Lung microvascular endothelial cell (primary cell): ENCODE results near the gene GPC6. TPM values are rescaled to one million over a fixed set of nuclear protein-coding genes. Genes with fewer than 3 reads are reported as not detected.

Source experiments
- DNase-seq, 2 donors: peaks; one replicate each; pipeline versions ENCODE4 v3.0.0 to v3.0.0-alpha.2; 2010; ENCODE audit warnings: low read depth in 2 of 2
- total RNA-seq: library from RNA; depleted of rRNA; stranded (reverse); fragments of >200 nt; gene quantifications from 2 replicates; pipeline ENCODE4 v1.2.1, GENCODE V29; 2014

GPC6 gene
- total RNA-seq, 1 donor from 2014 or later = under 0.01 TPM

DNA sequence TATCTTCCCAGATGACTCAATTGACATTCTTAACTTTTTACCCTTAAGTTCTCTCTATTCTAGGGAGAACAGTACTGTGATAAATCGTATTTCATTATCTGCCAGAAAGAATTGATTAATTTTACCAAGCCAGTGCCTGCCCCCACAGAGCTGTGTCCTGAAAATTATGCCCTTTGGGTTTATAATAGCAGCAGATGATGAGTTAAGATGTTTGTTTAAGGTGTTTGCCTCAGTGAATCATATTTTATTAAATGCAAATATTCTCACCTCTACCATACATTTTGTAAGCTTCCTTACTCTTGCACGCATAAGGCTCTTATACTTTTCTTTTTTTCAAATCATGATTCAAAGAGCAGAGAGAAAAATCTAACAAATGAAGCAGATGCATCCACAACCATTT, 934.3 kb downstream of the GPC6 start:
- DNase-seq = no peak

DNA sequence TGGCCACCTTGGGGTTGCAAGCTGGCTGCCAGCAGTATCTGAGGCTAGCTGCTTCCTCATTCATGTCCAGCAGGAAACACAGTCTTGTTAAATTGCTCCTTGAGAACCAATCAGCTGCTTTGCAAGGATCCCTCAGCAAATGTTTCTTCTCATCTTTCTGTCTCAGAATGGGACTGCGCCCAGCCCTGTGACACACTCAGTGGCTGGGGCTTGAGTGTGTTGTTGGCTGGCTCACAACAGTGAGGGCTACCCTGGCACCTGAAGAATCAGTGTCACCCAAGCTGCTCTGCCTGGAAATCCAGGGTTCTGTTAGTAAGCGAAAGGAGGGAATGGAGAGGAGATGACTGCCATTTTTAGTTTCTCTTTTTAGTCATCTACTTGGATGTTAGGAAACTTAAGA, 935.7 kb downstream of the GPC6 start:
- no peak for DNase-seq

GRCh38 chr13:94163535-94163934, 936.9 kb downstream of the GPC6 start:
- no peak for DNase-seq

GRCh38 chr13:94168783-94169453, 942.3 kb downstream of the GPC6 start:
- no peak for DNase-seq

DNA sequence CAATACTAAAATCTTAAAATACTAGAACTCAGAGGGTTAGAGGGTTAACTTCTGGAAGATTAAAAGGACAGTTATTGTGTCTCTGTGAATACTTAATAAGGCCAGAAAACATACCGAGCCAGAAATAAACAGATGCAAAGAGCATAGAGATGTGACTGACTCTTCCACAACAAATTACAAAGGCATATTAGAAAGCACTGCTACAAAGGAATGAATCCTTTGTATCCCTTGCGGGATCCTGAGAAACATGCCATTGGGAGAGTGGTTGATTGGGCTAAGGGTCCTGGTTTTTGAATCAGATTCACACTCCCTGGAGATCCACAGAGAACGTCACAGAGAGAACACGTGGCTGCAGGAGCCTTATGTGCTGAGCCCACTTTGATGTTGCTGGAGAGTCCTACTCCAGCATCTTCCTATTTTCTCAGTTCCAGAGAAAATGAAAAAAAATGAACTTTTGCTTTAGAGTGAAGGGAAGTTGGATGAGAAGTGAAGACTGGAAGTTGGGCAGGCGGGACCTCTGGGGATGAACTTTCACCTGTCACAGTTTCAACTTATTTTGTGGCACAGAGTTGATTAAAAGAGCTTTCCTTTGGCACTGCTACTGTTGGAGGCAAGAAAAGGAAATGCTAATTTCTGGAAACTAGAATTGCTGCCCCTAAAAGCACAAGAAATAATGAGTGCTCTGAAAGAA, 943.0 kb downstream of the GPC6 start:
- DNase-seq = no peak

GRCh38 chr13:94170145-94170571, 943.6 kb downstream of the GPC6 start:
- DNase-seq = no peak

GRCh38 chr13:94172416-94172815, 945.8 kb downstream of the GPC6 start:
- DNase-seq = no peak

DNA sequence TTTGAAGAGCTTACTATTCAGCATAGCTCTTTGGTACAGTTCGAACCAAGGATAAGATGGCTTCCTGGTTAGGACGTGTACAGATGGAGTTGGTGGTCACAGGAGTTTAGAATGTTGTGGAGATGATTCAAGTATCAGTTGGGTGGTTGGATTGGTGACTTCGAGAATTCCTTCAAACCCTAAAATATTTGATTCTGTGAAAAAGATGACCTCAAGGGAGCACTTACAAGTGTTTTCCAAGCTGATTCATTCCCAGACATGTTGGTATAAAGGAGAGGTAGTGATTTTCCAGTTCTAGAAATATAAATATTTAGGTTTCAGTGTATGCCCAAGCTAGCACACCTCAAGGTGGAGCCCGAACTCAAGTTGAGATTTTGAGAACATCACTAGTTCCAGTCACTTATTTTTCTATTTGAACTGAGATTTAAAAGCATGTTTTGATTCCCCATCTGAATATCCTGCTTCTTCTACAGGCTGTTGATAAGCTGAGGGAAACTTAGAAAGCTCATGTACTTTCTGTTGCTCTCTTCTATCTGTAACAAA, 946.8 kb downstream of the GPC6 start:
- peak; percentile 7 to 22 for DNase-seq

- no peak for DNase-seq
These were observed 947.4 kb downstream of the GPC6 start for GRCh38 chr13:94174009-94174408.

DNA sequence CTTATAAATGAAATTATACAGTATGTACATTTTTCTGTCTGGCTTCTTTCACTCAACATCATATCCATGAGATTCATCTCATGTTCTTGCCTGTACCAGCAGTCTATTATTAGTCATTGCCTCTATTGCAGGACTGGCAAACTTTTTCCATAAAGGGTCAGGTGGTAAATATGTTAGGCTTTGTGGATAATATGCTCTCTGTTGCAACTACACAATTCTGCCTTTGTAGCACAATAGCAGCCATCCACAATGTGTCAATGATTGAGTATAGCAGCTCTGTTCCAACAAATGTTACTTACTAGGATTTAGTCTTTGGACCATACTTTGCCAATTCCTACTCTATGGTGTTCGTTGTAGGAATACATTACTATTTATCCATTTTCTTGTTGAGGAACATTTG, 948.5 kb downstream of the GPC6 start:
- no peak for DNase-seq

DNA sequence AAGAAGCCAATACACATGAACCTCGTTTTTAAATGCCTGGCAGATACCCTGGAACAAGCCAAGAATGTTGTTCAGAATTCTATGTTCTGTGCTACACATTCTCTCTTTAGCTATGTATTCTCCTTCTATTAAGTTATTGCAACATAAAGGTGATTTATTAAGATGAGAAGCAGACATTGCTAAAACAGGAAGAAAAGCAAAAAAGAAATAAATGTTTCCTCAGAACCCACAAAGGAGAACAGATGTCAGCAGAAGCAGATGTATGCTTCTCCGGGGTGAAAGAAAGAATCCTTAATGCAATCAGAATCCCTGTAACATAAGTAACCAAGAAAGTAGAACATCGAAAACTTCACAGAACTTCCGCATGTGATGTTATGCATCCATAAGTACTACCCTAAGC, 950.0 kb downstream of the GPC6 start:
- no peak for DNase-seq

DNA sequence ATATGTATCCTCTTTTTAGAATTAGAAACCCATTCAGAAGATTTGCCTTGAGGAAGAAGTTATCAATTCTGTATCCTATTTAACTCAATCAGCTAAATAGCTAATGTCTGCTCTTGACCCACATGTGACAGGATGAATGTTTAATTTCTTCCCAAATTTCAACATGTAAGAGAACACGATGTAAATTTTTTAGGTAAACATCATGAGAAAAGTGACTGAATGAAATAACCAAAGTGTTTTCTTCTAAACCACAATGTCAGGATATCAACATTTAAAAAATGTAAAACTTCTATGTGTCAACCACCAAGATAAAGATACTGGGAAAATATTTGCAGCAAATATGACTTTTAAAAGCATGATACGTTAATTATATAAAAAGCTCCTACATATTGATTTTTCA, 950.4 kb downstream of the GPC6 start:
- DNase-seq = no peak

- DNase-seq = no peak
These were observed 952.1 kb downstream of the GPC6 start for GRCh38 chr13:94178625-94179244.

DNA sequence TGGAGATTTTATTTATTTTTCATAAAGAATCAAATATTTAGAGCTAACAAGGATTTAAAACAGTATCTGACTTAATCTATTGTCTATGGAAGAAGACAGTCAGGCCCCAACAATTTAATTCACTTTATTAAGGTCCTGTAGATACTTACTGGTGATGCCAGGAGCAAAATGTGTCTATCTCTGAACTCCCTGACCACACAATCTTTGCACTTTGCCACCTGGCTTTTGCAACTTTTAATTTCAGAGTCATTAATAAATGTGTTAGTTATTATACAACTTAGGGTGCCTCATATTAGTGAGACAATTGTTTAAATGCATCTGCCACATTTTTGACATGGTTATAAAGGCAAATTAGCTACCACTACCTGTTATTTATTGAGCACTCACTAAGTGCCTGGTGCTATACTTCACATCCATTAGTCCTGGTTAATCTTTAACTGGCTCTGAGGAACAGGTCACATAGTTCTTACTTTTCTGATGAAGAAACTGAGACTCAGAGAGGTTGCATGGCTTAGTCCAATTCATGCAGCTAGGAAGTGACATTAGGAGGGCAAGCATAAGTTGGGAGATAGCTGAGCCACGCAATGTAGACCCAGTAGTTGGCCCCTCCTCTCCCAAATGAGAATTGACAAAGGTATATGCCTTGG, 955.0 kb downstream of the GPC6 start:
- DNase-seq = no peak

GRCh38 chr13:94182185-94182761, 955.7 kb downstream of the GPC6 start:
- no peak for DNase-seq

DNA sequence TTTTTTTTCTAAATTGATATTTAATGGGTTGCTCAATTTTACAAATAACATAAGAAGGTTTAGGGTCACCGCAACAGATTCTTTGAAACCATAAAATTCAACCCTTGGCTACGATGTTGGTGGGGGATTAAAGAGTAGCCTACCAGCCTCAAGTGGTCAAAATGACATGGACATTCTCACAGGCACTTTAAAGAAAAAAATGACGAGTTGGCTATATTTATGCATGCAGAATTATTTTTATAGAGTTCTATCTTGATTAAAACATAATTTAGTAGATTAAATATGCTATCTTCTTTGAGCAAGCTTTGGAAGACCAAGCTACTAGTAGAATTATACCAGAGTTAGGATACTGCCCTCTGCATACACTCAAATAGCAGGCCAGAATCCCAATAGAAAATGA, 959.9 kb downstream of the GPC6 start:
- DNase-seq = no peak

DNA sequence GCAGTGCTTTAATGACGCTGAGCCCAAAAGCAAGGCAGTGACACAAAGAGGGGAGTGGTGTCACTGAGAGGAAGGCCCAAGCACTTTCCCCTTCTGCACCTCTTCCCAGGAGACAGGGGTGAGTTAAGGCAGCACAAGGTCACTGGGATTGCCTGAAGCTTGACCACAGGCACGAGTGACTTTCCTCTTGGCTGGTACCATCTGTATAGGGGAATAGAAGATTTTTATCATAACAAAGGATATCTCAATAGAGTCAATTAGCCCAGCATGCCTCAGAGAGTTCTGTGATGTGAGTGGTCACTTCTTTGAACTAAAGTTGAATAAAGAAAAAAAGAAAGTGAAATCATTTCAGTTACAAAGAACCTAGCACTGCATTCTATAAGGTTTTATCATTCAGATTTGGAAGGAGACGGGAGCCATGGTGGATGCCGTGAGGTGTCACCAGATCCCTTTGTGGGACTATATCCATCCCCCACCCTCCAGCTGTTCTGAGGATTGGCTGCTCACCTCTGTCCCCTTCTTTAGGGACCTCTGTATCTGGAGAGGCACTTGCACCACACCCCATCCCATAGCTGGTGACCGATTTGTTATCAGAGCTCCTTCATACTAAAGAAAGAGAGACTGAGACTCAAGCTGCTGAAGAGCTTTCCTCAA, 961.7 kb downstream of the GPC6 start:
- DNase-seq = no peak

DNA sequence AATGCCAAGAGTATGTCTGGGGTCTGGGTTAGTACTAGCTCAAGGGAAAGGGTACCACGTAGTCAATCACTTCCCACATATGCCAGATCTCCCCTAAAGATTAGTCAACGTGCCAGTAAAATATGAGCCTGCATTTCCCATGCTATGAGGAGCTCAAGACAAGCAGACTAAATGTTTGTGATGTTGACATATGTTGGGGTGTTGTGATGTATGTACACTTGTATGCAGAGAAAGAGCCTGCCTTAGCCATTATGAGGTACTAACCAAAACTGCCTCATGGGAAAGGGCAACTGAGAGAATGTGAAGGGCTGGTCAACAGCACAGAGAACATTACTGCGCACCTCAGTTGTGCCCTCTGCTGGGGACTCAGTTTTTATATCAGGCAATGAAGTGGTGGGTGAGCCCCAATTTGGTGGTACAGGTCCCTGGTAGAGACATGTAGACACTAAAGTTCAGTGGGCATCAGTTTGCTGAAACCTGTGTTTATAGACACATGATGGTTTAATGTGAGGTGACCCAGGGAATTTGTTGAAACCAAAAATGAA, 965.9 kb downstream of the GPC6 start:
- DNase-seq = peak in 1 of 2 donors; percentile 24

GRCh38 chr13:94195715-94196114, 969.1 kb downstream of the GPC6 start:
- peak in 1 of 2 donors; percentile 10 for DNase-seq

DNA sequence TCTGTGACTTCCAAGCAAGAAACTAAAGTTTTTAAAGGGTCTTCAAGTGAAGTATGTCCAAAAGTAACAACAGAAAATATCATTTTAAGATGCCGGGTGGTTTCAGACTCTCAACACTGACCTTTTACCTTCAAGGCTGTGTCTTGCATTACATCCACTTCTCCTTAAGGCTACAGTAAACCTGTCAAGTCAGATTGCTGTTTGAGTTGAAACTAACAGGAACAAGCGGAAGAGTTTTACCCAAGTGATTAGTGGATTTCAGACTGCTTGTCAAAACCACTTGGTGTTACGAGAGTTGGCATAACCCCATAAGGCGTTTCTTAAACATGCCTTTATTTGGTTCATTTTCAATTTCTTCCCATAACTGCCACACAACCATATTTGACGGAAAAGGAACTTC, 969.8 kb downstream of the GPC6 start:
- no peak for DNase-seq

DNA sequence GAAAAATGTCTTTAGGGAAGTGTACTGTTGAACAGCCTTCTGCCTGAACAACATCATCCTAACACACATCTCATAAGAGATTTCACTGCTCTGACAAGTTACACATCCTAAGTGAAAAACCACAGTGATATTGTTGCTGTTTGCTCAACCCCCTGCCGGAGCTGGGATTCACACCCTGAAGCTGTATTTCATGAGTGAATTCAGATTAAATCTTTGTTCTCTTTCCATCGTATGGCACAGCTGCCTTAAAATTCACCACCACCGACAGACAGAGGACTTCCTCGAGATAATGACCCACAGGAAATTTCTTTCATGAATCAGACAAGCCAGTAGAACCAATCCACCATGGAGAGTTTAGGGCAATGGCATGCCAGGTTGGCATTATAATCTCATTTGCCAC, 972.1 kb downstream of the GPC6 start:
- DNase-seq = peak in 1 of 2 donors; percentile 1
